GM19467 (cell line): ENCODE results near the gene PAX6.
"Not testable (repeated sequence)": the region's sequence is repeated elsewhere in the genome, so short reads cannot be mapped to it uniquely, and the experiment has no call there.

Experiments used
- ATAC-seq: cut with Tn5 transposase; IDR thresholded peaks from one replicate; pipeline ENCODE4 v1.9.1; 2021; ENCODE audit warnings: mild to moderate bottlenecking, moderate library complexity; ENCODE audit not compliant: unreplicated experiment

Gene PAX6

GRCh38 chr11:31770011-31770700 lies 41.0 kb downstream of the PAX6 start:
- ATAC-seq = no peak

- ATAC-seq = no peak
These were observed 42.1 kb downstream of the PAX6 start for GRCh38 chr11:31768749-31769640.

GRCh38 chr11:31767685-31768084 lies 43.4 kb downstream of the PAX6 start:
- no peak for ATAC-seq

GRCh38 chr11:31767066-31767465 lies 44.1 kb downstream of the PAX6 start:
- ATAC-seq = no peak

GRCh38 chr11:31764766-31765165 lies 46.4 kb downstream of the PAX6 start:
- ATAC-seq = no peak

GRCh38 chr11:31764261-31764660 lies 46.9 kb downstream of the PAX6 start:
- ATAC-seq = no peak

- ATAC-seq = no peak
These were observed 47.8 kb downstream of the PAX6 start for GRCh38 chr11:31763296-31763695.

- ATAC-seq = no peak
These were observed 49.5 kb downstream of the PAX6 start for GRCh38 chr11:31761636-31762035.

GRCh38 chr11:31757260-31757835 lies 53.8 kb downstream of the PAX6 start:
- ATAC-seq = no peak

GRCh38 chr11:31747581-31747980 lies 63.5 kb downstream of the PAX6 start:
- no peak for ATAC-seq

- not testable (repeated sequence) for ATAC-seq
These were observed 70.3 kb downstream of the PAX6 start for GRCh38 chr11:31740731-31741368.

GRCh38 chr11:31740131-31740530 lies 71.0 kb downstream of the PAX6 start:
- no peak for ATAC-seq
